ENCODE measurements around the gene DCLK2.

Gene DCLK2

DNA sequence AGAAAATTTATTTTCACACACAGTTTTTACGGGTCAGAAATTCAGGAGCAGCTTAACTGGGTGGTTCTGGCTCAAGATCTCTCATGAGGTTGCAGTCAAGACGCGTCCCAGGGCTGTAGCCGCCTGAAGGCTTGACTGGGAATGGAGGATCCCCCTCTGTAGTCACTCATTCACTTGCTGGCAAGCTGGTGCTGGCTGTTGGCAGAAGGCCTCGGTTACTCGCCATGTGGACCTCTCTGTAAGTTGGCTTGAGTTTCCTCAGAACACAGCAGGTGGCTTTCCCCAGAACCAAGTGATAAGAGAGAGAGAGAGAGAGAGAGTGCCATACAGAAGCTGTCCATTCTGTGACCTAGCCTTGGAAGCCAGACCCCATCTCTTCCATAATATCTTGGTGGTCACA is 132.8 kb downstream of the DCLK2 start:
- TF ChIP-seq FOXM1 (IDR thresholded peaks at IDR 0.05; ENCODE audit: borderline replicate concordance, low read depth) (no peak), ZBTB7A (IDR thresholded peaks at IDR 0.05; ENCODE audit: low read depth) (no peak), RAD21 (IDR thresholded peaks at IDR 0.05; ENCODE audit: low read depth) (no peak), TCF12 (IDR thresholded peaks at IDR 0.05; ENCODE audit: low read depth) (no peak), TAF1 (IDR thresholded peaks at IDR 0.05; ENCODE audit: low read depth) (no peak), TEAD4 (IDR thresholded peaks at IDR 0.05) (no peak)
- TF ChIP-seq, protein P1, sequence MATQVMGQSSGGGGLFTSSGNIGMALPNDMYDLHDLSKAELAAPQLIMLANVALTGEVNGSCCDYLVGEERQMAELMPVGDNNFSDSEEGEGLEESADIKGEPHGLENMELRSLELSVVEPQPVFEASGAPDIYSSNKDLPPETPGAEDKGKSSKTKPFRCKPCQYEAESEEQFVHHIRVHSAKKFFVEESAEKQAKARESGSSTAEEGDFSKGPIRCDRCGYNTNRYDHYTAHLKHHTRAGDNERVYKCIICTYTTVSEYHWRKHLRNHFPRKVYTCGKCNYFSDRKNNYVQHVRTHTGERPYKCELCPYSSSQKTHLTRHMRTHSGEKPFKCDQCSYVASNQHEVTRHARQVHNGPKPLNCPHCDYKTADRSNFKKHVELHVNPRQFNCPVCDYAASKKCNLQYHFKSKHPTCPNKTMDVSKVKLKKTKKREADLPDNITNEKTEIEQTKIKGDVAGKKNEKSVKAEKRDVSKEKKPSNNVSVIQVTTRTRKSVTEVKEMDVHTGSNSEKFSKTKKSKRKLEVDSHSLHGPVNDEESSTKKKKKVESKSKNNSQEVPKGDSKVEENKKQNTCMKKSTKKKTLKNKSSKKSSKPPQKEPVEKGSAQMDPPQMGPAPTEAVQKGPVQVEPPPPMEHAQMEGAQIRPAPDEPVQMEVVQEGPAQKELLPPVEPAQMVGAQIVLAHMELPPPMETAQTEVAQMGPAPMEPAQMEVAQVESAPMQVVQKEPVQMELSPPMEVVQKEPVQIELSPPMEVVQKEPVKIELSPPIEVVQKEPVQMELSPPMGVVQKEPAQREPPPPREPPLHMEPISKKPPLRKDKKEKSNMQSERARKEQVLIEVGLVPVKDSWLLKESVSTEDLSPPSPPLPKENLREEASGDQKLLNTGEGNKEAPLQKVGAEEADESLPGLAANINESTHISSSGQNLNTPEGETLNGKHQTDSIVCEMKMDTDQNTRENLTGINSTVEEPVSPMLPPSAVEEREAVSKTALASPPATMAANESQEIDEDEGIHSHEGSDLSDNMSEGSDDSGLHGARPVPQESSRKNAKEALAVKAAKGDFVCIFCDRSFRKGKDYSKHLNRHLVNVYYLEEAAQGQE (IDR thresholded peaks at IDR 0.05; ENCODE audit: low read depth): no peak

GRCh38 chr4:150211799-150212445 is 133.7 kb downstream of the DCLK2 start:
- TF ChIP-seq ZBTB7A (IDR thresholded peaks at IDR 0.05; ENCODE audit: low read depth) (no peak), USF1 (IDR thresholded peaks at IDR 0.05) (no peak), NFIC (IDR thresholded peaks at IDR 0.05) (no peak), TCF12 (IDR thresholded peaks at IDR 0.05; ENCODE audit: low read depth) (no peak), TEAD4 (IDR thresholded peaks at IDR 0.05) (no peak), EGR1 (IDR thresholded peaks at IDR 0.05) (no peak), FOXM1 (IDR thresholded peaks at IDR 0.05; ENCODE audit: borderline replicate concordance, low read depth) (no peak), TAF1 (IDR thresholded peaks at IDR 0.05; ENCODE audit: low read depth) (no peak), CREB1 (IDR thresholded peaks at IDR 0.05; ENCODE audit: low read depth) (no peak), EP300 (IDR thresholded peaks at IDR 0.05; ENCODE audit: borderline replicate concordance) (no peak), YY1 (IDR thresholded peaks at IDR 0.05; ENCODE audit: low read depth) (no peak)
- TF ChIP-seq, protein P2, sequence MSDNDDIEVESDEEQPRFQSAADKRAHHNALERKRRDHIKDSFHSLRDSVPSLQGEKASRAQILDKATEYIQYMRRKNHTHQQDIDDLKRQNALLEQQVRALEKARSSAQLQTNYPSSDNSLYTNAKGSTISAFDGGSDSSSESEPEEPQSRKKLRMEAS (IDR thresholded peaks at IDR 0.05): no peak
- TF ChIP-seq, protein P1 (IDR thresholded peaks at IDR 0.05; ENCODE audit: low read depth): no peak

DNA sequence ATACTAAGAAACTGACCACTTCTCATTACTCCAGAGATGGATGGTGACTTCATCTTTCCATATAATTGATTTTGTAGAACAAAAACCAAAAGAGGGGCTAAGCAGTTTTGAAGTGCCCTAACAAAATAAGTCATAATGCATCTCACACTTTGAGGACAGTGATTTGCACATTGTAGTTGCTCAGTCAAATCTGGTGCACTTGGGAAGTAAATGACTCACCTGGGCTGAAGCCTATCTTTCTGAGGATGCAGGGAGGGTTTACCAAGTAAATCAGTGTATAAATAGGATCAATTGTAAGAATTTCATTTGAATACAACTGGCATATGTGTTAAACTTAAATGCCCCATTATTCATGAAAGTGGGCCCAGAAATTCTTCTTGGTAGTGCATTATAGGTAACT is 134.2 kb downstream of the DCLK2 start:
- no peak for TF ChIP-seq TCF12 (IDR thresholded peaks at IDR 0.05; ENCODE audit: low read depth)
- no peak for TF ChIP-seq EGR1 (IDR thresholded peaks at IDR 0.05)
- TF ChIP-seq RAD21 (IDR thresholded peaks at IDR 0.05; ENCODE audit: low read depth): no peak
- TF ChIP-seq NFIC (IDR thresholded peaks at IDR 0.05): no peak
- no peak for TF ChIP-seq YY1 (IDR thresholded peaks at IDR 0.05; ENCODE audit: low read depth)
- TF ChIP-seq ZBTB7A (IDR thresholded peaks at IDR 0.05; ENCODE audit: low read depth): no peak
- no peak for TF ChIP-seq FOXM1 (IDR thresholded peaks at IDR 0.05; ENCODE audit: borderline replicate concordance, low read depth)
- no peak for TF ChIP-seq CREB1 (IDR thresholded peaks at IDR 0.05; ENCODE audit: low read depth)
- no peak for TF ChIP-seq USF1 (IDR thresholded peaks at IDR 0.05)
- TF ChIP-seq TAF1 (IDR thresholded peaks at IDR 0.05; ENCODE audit: low read depth): no peak

GRCh38 chr4:150212927-150213326 is 134.7 kb downstream of the DCLK2 start:
- no peak for TF ChIP-seq ZBTB7A (IDR thresholded peaks at IDR 0.05; ENCODE audit: low read depth)
- TF ChIP-seq, protein P2 (IDR thresholded peaks at IDR 0.05): no peak
- TF ChIP-seq EP300 (IDR thresholded peaks at IDR 0.05; ENCODE audit: borderline replicate concordance): no peak
- no peak for TF ChIP-seq EGR1 (IDR thresholded peaks at IDR 0.05)
- TF ChIP-seq TCF12 (IDR thresholded peaks at IDR 0.05; ENCODE audit: low read depth): no peak
- TF ChIP-seq, protein P1 (IDR thresholded peaks at IDR 0.05; ENCODE audit: low read depth): no peak
- no peak for TF ChIP-seq FOXM1 (IDR thresholded peaks at IDR 0.05; ENCODE audit: borderline replicate concordance, low read depth)
- TF ChIP-seq CEBPB (IDR thresholded peaks at IDR 0.05): no peak
